H9 (cell line): ENCODE data around the gene SMURF1. TPM values are rescaled to one million over a fixed set of nuclear protein-coding genes. Genes with fewer than 3 reads are reported as not detected.
A peak's percentile ranks its signal among the peaks of the same experiment; 100 is the strongest.

Source experiments
- DNase-seq: peaks from one replicate; pipeline ENCODE4 v3.0.0-alpha.2; 2017
- H2AFZ ChIP-seq: one replicate; pipeline ENCODE4 v1.6.1; 2013; ENCODE audit warnings: mild to moderate bottlenecking, low read length, control low read depth, moderate library complexity
- H2AK5ac ChIP-seq: 2 replicates; pipeline ENCODE4 v1.6.1; 2013; ENCODE audit warnings: low read length, control low read depth, mixed read lengths; ENCODE audit not compliant: insufficient read length
- H2BK120ac ChIP-seq: one replicate; pipeline ENCODE4 v1.6.1; 2013; ENCODE audit warnings: low read depth, mild to moderate bottlenecking, low read length, control low read depth, inconsistent platforms; ENCODE audit not compliant: poor library complexity, severe bottlenecking
- H2BK12ac ChIP-seq: 2 replicates; pipeline ENCODE4 v1.6.1; 2013; ENCODE audit warnings: low read length, control low read depth, mixed read lengths, low read depth; ENCODE audit not compliant: insufficient read length
- H2BK15ac ChIP-seq: 2 replicates; pipeline ENCODE4 v1.6.1; 2013; ENCODE audit warnings: low read depth, low read length, control low read depth
- H2BK20ac ChIP-seq: one replicate; pipeline ENCODE4 v1.6.1; 2013; ENCODE audit warnings: low read depth, mild to moderate bottlenecking, low read length, control low read depth, inconsistent platforms; ENCODE audit not compliant: poor library complexity, severe bottlenecking
- H2BK5ac ChIP-seq: 2 replicates; pipeline ENCODE4 v1.6.1; 2013; ENCODE audit warnings: low read length, control low read depth, mixed read lengths; ENCODE audit not compliant: insufficient read length
- H3K14ac ChIP-seq: 2 replicates; pipeline ENCODE4 v1.6.1; 2013; ENCODE audit warnings: low read length, control low read depth; ENCODE audit not compliant: insufficient read depth
- H3K18ac ChIP-seq: 2 replicates; pipeline ENCODE4 v1.6.1; 2013; ENCODE audit warnings: low read depth, mild to moderate bottlenecking, mixed read lengths, low read length, control low read depth; ENCODE audit not compliant: insufficient read length
- H3K23ac ChIP-seq: 2 replicates; pipeline ENCODE4 v1.6.1; 2013; ENCODE audit warnings: low read length, control low read depth, mixed read lengths, low read depth; ENCODE audit not compliant: insufficient read length
- H3K23me2 ChIP-seq: 2 replicates; pipeline ENCODE4 v1.6.1; 2013; ENCODE audit warnings: low read depth, mild to moderate bottlenecking, mixed read lengths, low read length, control low read depth; ENCODE audit not compliant: insufficient read length, poor library complexity, severe bottlenecking
- H3K27ac ChIP-seq: 2 replicates; pipeline ENCODE4 v1.5.1; 2013; ENCODE audit warnings: low read length, control low read depth, mixed read lengths, low read depth; ENCODE audit not compliant: insufficient read length
- H3K27me3 ChIP-seq: 2 replicates; pipeline ENCODE4 v1.6.1; 2013; ENCODE audit warnings: low read length, control low read depth, inconsistent platforms; ENCODE audit not compliant: insufficient read depth
- H3K4ac ChIP-seq: 2 replicates; pipeline ENCODE4 v1.6.1; 2013; ENCODE audit warnings: low read depth, mild to moderate bottlenecking, control low read depth, inconsistent platforms, low read length, moderate library complexity
- H3K4me1 ChIP-seq: 2 replicates; pipeline ENCODE4 v1.6.1; 2013; ENCODE audit warnings: low read length, control low read depth, inconsistent platforms; ENCODE audit not compliant: insufficient read depth
- H3K4me2 ChIP-seq: 2 replicates; pipeline ENCODE4 v1.6.1; 2013; ENCODE audit warnings: low read length, control low read depth, mixed read lengths; ENCODE audit not compliant: insufficient read length, insufficient read depth
- H3K56ac ChIP-seq: 2 replicates; pipeline ENCODE4 v1.6.1; 2013; ENCODE audit warnings: low read depth, mild to moderate bottlenecking, mixed read lengths, low read length, control low read depth; ENCODE audit not compliant: insufficient read length
- H3K79me1 ChIP-seq: 2 replicates; pipeline ENCODE4 v1.6.1; 2013; ENCODE audit warnings: low read depth, mild to moderate bottlenecking, moderate library complexity, low read length, control low read depth, inconsistent platforms; ENCODE audit not compliant: insufficient read depth, poor library complexity, severe bottlenecking
- H3K79me2 ChIP-seq: 2 replicates; pipeline ENCODE4 v1.6.1; 2013; ENCODE audit warnings: low read length, control low read depth, inconsistent platforms; ENCODE audit not compliant: insufficient read depth
- H3K9ac ChIP-seq: 2 replicates; pipeline ENCODE4 v1.6.1; 2013; ENCODE audit warnings: low read length, control low read depth, mixed read lengths; ENCODE audit not compliant: insufficient read length; ENCODE audit errors: extremely low read depth
- H3K9me3 ChIP-seq: one replicate; pipeline ENCODE4 v1.6.1; 2013; ENCODE audit warnings: low read depth, low read length, inconsistent platforms; ENCODE audit not compliant: control insufficient read depth
- H3T11ph ChIP-seq: one replicate; pipeline ENCODE4 v1.6.1; 2013; ENCODE audit warnings: mild to moderate bottlenecking, low read length, control low read depth, inconsistent platforms
- H4K20me1 ChIP-seq: one replicate; pipeline ENCODE4 v1.6.1; 2013; ENCODE audit not compliant: control insufficient read depth, insufficient read length, insufficient read depth
- H4K5ac ChIP-seq: 2 replicates; pipeline ENCODE4 v1.6.1; 2013; ENCODE audit warnings: low read depth, mild to moderate bottlenecking, mixed read lengths, low read length, control low read depth; ENCODE audit not compliant: insufficient read length
- H4K8ac ChIP-seq: replicated peaks from 2 replicates; pipeline ENCODE4 v1.6.1; 2013; ENCODE audit warnings: low read length, control low read depth, mixed read lengths, low read depth; ENCODE audit not compliant: insufficient read length
- H4K91ac ChIP-seq: 2 replicates; pipeline ENCODE4 v1.6.1; 2013; ENCODE audit warnings: low read depth, mild to moderate bottlenecking, moderate library complexity, mixed read lengths, low read length, control low read depth; ENCODE audit not compliant: insufficient read length
- H3K27ac Mint-ChIP-seq, 3 experiments: 2 replicates in 2 of 3; 3 replicates in 1 of 3; pipeline ENCODE4 v1.8.0; 2020 to 2021; ENCODE audit warnings: mixed read lengths in 3 of 3, mild to moderate bottlenecking in 1 of 3, moderate library complexity in 1 of 3
- H3K27me3 Mint-ChIP-seq: 2 replicates; pipeline ENCODE4 v1.8.0; 2021; ENCODE audit warnings: low read depth, mild to moderate bottlenecking, moderate library complexity, mixed read lengths
- H3K36me3 Mint-ChIP-seq, 3 experiments: 2 replicates in 2 of 3; 3 replicates in 1 of 3; pipeline ENCODE4 v1.8.0; 2020 to 2021; ENCODE audit warnings: low read depth in 3 of 3, mixed read lengths in 3 of 3; ENCODE audit not compliant: insufficient read depth in 1 of 3
- H3K4me1 Mint-ChIP-seq, 2 experiments: 2 replicates each; pipeline ENCODE4 v1.8.0; 2020; ENCODE audit warnings: mixed read lengths in 2 of 2
- H3K4me3 Mint-ChIP-seq, 2 experiments: 2 replicates in 1 of 2; 3 replicates in 1 of 2; pipeline ENCODE4 v1.8.0; 2020 to 2021; ENCODE audit warnings: mild to moderate bottlenecking in 2 of 2, mixed read lengths in 2 of 2, moderate library complexity in 1 of 2
- H3K9me3 Mint-ChIP-seq, 2 experiments: 2 replicates in 1 of 2; 3 replicates in 1 of 2; pipeline ENCODE4 v1.8.0; 2020; ENCODE audit warnings: mild to moderate bottlenecking in 2 of 2, mixed read lengths in 2 of 2, moderate library complexity in 1 of 2
- CTCF ChIP-seq: fragments of 200-600 bp; sonication (generic); conservative IDR thresholded peaks from 3 replicates; pipeline ENCODE4 v1.8.0; 2021; ENCODE audit warnings: antibody characterized with exemption, mild to moderate bottlenecking
- WGBS: extraction: QIAGEN DNeasy Blood & Tissue Kit; methylation state at CpG from one replicate; pipeline ENCODE4 v1.1.7; 2013; ENCODE audit warnings: missing lambda C conversion rate, low lambda C conversion rate, mixed read lengths; ENCODE audit not compliant: insufficient read length; ENCODE audit errors: extremely low coverage; 5-methylcytosine and 5-hydroxymethylcytosine counted together
- total RNA-seq: library from RNA; stranded (reverse); gene quantifications from 2 replicates; pipeline ENCODE4 v1.2.1, GENCODE V29; 2021

SMURF1 gene
- total RNA-seq, 1 experiment from 2014 or later: 29.4 TPM

DNA sequence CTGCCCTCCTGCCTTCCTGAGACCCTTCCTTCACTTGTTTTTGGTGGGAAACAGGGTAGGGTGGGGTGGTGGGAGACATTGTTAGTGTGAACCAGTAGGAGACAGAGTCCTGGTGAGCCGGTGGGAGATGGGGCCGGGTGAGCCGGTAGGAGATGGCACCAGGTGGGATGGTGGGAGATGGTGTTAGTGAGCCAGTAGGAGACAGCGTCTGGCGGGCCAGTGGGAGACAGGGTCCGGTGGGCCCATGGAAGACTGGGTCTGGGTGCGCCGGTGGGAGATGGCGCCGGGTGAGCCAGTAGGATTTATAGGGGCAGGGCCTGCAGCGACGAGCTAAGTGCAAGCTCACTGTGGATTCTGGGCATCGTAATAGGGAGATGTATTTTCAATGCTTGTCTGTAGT lies 148.8 kb downstream of the SMURF1 start:
- no peaks in the 10 kb centered on the region for H3K79me2 ChIP-seq
- peaks cover 29 to 83% (median 66%) of the 10 kb centered on the region in 3 experiments for H3K36me3 Mint-ChIP-seq
- H4K91ac ChIP-seq: no peak overlapping the region
- WGBS: no CpG with 5 or more reads among the region's 13 CpGs
- H2AK5ac ChIP-seq: no peak overlapping the region
- no peak overlapping the region for H2AFZ ChIP-seq
- TF ChIP-seq CTCF: no peak
- H2BK5ac ChIP-seq: no peak overlapping the region
- no peaks in the 10 kb centered on the region for H4K20me1 ChIP-seq
- H3K27ac Mint-ChIP-seq: peak overlapping the region in 1 of 3 experiments; percentile 14; a peak in 1 of 7 replicates
- H3K4me1 ChIP-seq: no peaks in the 10 kb centered on the region
- H4K8ac ChIP-seq: no peak overlapping the region
- no peak overlapping the region for H4K5ac ChIP-seq
- H3K23me2 ChIP-seq: no peaks in the 10 kb centered on the region
- DNase-seq: no peak
- H3K79me1 ChIP-seq: no peaks in the 10 kb centered on the region
- no peaks in the 10 kb centered on the region for H3K9me3 ChIP-seq
- no peak overlapping the region for H2BK120ac ChIP-seq
- no peak overlapping the region for H3K56ac ChIP-seq
- H3K27me3 ChIP-seq: no peaks in the 10 kb centered on the region
- no peak overlapping the region for H2BK15ac ChIP-seq
- H2BK20ac ChIP-seq: no peak overlapping the region
- no peak overlapping the region for H3K4me3 Mint-ChIP-seq
- H3K4me2 ChIP-seq: no peak overlapping the region
- H3K9me3 Mint-ChIP-seq: no peaks in the 10 kb centered on the region
- H3K14ac ChIP-seq: no peak overlapping the region
- H3K27ac ChIP-seq: no peak overlapping the region
- H3K18ac ChIP-seq: no peak overlapping the region
- no peak overlapping the region for H3K23ac ChIP-seq
- no peak overlapping the region for H3K4ac ChIP-seq
- H3K27me3 Mint-ChIP-seq: no peaks in the 10 kb centered on the region; the same call in 1 of the 2 replicates
- no peak overlapping the region for H3T11ph ChIP-seq
- H3K9ac ChIP-seq: no peak overlapping the region
- no peak overlapping the region for H2BK12ac ChIP-seq
- no peaks in the 10 kb centered on the region for H3K4me1 Mint-ChIP-seq
